GM21825 (cell line): Measurements from ENCODE around the gene KDM4C.
A peak's percentile ranks its signal among the peaks of the same experiment; 100 is the strongest.

Experiments used
- ATAC-seq: cut with Tn5 transposase; IDR thresholded peaks from one replicate; pipeline ENCODE4 v1.9.1; 2021; ENCODE audit warnings: mild to moderate bottlenecking, moderate library complexity; ENCODE audit not compliant: unreplicated experiment

The KDM4C gene

DNA sequence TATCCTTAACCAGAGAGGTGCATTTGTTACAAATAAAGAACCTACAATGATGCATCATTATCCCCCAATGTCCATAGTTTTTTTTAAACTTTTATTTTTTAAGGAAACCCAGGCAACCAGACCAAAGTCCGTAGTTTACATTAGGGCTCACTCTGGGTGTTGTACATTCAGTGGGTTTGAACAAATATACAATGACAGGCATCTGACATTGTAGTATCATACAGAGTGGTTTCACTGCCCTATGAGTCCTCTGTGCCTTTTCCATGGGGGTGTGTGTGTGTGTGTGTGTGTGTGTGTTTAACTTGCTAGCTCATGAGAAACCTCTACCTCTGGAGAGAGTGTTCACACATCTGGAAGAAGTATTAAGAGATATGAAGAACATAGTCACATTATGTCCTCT lies 141.5 kb downstream of the KDM4C start:
- ATAC-seq = no peak

DNA sequence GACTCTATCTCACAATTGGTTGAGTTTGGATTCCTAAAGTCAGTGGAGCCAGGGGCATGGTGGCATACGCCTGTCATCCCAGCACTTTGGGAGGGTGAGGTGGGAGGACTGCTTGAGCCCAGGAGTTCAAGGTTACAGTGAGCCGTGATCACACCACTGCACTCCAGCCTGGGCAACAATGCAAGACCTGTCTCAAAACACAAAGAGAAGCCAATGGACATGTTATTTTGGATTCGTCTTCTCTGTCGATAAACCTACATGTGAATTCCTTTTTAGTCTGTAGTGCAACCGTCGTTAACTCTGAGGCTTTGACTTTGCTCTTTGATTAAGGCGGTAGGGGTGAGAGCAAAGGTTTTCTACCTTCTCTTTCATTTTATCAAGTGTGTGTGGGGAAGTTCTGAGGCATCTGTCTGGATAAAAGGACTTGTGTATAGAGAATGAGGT lies 142.7 kb downstream of the KDM4C start:
- ATAC-seq = no peak

GRCh38 chr9:6901180-6901579 lies 143.4 kb downstream of the KDM4C start:
- ATAC-seq = no peak

DNA sequence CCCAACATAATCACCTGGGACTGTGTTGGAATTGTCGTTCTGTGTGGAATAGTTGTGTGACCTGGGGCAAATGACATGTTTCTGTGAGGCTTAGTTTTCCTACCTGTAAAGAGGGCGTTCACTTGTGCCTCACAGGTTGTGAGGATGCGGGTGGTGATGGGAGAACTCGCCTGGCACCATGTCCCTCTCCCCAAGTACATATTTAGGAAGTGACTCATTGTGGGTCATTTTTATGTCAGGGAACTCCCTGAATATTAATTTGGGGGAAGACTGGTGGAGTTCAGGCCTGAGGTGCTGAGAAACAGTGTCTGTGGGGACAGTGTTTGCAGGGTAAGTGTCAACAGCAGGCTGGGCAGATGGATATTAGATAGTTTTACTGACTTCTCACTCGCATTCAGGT lies 144.7 kb downstream of the KDM4C start:
- ATAC-seq = no peak

DNA sequence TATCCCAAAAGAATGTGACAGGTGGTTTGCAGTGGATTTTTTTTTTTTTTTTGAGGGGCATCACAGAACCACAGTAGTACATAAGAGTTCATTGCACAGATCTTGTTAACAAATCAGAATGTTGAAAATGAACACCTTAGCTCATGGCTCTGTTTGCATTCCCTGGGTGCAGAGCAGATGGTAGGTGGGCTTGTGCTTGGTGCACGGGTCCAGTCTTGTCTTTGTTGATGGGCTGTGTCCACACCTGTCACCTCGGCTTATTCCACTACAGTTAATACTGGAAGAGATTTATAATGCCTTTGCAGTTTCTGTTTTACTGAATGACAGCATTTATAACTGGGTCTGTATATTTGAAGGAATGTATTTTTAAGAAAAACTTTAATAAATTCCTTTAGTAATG lies 146.6 kb downstream of the KDM4C start:
- ATAC-seq = no peak

DNA sequence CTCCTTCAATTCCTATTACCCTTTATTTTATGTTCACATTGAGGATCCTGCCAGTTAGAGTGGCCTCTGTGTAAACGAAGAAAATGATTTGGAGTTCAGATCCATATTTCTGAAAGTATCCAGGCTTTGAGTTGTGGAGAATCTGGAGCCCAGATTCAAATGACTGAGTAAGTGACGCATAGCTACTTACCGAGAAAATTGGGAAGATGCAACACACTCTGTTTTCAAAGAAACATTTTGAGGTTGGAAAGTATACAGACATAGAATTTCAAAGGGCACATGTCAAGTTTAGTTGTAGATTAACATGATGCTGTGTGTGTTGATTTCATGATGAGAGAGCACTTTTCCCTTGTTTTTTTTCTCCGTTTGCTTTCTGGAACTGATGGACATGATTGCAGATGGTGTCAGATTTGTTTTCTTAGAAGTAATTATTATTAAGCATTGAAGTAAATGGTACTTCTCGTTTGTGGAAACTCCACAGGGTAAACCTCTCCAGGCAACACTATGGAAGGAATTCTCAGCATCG lies 148.1 kb downstream of the KDM4C start:
- ATAC-seq = no peak

GRCh38 chr9:6907772-6908381 lies 150.1 kb downstream of the KDM4C start:
- no peak for ATAC-seq

GRCh38 chr9:6909181-6909580 lies 151.4 kb downstream of the KDM4C start:
- ATAC-seq = no peak

DNA sequence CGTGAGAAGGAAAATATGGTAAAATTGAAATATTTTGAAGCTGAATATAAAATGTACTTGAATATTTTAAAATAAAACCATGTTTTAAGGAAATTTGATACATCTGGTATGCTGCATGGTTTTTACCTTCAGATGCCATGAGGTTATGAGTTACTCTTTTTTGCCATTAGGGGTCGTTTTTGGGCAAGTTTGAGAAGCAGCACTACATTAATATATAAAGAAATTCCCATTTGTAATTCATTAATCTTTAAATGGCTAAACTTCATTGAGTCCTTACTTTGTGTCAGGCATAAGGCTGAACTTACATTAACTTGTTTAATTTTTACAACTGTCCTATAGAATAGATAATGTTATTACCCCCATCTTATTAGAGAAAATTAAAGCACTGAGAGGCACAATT lies 152.3 kb downstream of the KDM4C start:
- no peak for ATAC-seq

GRCh38 chr9:6910497-6910896 lies 152.7 kb downstream of the KDM4C start:
- ATAC-seq = no peak

- ATAC-seq = no peak
Observed at GRCh38 chr9:6911901-6912638, 154.3 kb downstream of the KDM4C start.

GRCh38 chr9:6915635-6916034 lies 157.9 kb downstream of the KDM4C start:
- ATAC-seq = no peak

DNA sequence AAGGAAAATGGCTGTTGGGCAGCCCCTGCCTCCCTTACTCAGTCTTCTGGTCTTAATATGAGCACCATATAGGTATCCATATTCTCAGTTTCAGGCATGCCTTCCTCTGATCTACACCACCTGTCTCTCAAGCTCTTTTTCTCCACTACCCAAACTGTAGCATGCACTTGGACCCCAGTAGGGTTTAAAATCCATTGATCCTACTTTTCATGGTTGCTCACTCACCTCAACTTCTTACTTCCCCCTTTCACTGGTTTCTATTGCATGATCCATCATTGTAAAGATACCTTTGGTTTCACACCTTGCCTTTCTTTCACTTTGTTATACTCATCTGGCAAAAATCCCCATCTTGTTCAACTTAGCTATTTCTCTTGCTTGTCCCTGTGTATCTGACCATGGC lies 159.4 kb downstream of the KDM4C start:
- peak; percentile 89 for ATAC-seq

GRCh38 chr9:6920041-6920440 lies 162.3 kb downstream of the KDM4C start:
- no peak for ATAC-seq

- no peak for ATAC-seq
Observed at GRCh38 chr9:6921315-6921714, 163.5 kb downstream of the KDM4C start.

- no peak for ATAC-seq
Observed at GRCh38 chr9:6922124-6922676, 164.4 kb downstream of the KDM4C start.

- no peak for ATAC-seq
Observed at GRCh38 chr9:6922680-6923079, 164.9 kb downstream of the KDM4C start.

GRCh38 chr9:6923086-6923485 lies 165.3 kb downstream of the KDM4C start:
- ATAC-seq = no peak

GRCh38 chr9:6924149-6924548 lies 166.4 kb downstream of the KDM4C start:
- ATAC-seq = no peak

- no peak for ATAC-seq
Observed at GRCh38 chr9:6924988-6925563, 167.3 kb downstream of the KDM4C start.

DNA sequence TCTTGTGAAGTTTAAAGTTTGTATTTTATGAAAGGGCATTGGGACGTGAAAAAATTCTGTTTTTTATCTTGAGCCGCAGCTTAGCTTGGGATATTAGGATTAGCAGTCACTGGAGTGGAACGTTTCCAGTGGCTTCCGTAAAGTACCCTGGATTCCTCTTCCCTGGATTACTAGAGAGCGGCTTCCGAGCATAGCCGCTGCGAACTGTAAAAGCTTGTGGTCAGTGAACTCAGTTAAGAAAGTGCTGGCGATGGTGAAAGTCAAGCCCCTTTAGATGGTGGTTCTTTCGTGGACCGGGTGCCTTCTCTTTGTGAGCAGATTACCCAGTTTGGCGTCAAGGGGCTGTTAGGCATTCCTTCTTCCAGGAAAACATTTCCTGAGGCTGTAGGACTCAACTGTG lies 168.1 kb downstream of the KDM4C start:
- no peak for ATAC-seq

DNA sequence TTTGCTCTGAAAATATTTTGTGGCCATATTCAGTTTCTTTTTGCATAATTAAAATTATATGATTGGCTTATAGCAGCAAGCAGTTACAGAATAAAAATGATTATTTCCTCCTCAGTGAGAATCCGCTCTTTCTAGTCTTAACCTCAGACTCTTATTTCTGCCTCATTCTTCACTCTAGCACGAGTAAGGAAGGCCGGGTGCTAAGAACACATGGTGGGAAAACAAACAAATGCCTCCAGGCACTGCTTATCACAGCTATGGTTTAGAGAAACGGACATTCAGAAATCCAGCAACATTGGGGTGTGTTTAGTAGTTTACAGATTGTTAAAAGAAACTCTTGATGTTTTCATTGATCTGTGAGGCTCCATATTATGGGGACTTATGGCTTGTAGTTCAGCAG lies 168.7 kb downstream of the KDM4C start:
- no peak for ATAC-seq
